Stimulated activated CD8-positive, alpha-beta memory T cell treated with anti-CD3 and anti-CD28 coated beads, Interleukin-7, amount 100 ng/mL, for 4 hours (primary cell): Measurements from ENCODE around the gene SLC30A10.
"Not testable (repeated sequence)": the region's sequence is repeated elsewhere in the genome, so short reads cannot be mapped to it uniquely, and the experiment has no call there.

ENCODE experiments used
- DNase-seq, 2 donors: peaks; one replicate each; pipeline ENCODE4 v3.0.0-alpha.2; 2020; ENCODE audit warnings: low read depth in 2 of 2

The SLC30A10 gene

DNA sequence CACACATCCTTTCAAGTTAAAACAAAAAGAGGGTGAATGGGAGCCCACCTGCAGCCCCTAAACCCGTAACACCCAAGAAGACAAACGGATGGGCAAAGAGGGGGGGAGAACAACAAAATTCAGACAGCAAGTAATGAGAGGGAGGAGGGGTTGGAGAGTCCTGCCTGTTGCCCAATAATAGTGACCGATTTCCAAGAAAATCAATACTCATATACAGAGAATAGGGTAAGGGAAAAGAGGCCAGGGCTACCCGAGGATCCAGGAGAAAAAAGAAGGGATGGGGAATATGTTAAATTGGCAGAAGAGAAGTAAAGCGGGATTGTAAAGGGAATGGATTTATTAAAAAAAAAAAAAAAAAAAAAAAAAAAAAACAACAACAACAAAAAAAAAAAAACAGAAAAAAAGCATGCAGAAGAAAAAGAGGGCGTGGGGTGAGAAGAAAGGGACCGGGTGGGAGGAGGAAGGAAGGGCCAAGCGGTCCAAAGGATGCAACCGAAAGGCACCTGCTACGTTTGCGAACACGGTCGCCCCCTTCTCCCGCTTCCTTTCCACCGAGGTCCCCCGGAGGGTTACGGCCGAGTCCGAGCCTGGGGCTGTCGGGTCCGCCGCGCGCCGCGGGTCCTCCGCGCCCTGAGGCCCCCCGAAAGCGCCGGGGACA, 930 bp downstream of the SLC30A10 start:
- DNase-seq, result no peak

GRCh38 chr1:219926363-219926998, 1.9 kb downstream of the SLC30A10 start:
- no peak for DNase-seq

DNA sequence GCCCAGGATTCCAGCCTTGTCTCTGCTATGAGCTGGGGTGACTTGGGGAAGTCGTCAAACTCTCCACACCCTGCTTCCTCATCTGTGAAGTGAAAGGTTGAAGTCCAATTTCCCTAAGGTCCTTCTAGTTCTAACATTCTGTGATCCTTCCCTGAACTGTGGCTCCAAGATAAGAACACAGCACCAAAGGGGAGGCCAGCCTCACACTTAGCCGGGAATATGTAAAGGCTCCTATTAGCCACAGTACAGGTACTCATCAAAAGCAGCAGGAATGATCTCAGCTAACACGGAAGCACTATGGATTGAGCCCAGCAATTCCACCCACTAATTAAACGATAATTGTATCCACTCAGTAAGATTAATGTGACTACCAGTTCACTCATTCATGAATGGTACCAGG, 4.0 kb downstream of the SLC30A10 start:
- no peak for DNase-seq

GRCh38 chr1:219917851-219918466, 10.4 kb downstream of the SLC30A10 start:
- DNase-seq, result no peak

DNA sequence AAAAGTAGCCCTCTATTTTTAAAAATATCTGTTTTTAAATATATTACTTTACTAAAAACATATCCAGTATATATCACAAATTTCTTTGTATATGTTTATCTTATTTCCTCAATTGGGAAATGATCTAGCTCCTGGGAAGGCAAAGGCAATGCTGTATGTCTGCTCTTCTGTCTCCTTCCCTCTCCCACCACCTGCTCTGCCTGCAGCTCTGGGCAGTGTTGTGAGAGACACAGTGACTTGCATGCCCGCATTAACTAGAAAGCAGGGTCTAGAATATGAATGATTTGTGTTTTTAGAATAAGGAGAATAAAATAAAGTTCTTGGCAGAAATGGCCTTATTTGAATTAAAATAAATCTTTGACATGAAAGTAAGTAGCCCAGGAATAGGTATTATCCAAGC, 11.1 kb downstream of the SLC30A10 start:
- no peak for DNase-seq

DNA sequence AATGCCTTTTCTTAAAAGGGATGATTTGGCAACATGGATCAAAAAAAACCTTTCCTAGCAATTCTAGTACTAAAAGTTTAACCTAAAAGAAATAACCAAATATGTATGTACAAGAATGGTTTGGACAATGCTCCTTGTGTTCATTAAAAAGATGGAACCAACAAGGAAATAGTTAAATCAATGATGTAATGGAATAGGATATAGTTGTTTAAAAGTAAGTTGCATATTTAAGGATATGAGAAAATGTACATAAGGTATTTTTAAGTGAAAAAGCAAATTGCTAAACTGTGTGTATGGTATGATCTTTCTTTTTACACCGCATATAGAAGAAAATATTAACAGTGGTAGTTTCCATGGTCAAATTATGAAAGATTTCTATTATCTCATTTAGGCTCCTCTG, 12.1 kb downstream of the SLC30A10 start:
- no peak for DNase-seq

- DNase-seq, result no peak
These were observed 15.2 kb downstream of the SLC30A10 start for GRCh38 chr1:219913005-219913770.

DNA sequence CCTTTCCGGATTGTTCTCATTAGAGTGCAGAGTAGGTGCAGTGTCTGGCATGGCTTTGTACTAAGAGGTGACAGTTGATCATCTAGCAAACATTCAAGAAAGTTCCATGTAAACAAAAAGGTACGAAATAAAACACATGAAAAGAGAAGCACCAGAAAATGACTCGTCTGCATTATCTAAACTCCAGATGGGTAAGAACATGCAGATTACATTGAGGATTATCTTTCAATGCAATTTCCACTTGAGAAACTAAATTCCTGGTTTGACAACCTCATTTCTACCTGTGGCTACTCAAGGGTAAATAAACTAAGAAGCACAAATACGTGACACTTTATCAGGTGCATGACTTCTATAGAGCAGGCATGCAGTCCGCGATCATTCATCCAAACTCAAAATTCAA, 17.6 kb downstream of the SLC30A10 start:
- no peak for DNase-seq

DNA sequence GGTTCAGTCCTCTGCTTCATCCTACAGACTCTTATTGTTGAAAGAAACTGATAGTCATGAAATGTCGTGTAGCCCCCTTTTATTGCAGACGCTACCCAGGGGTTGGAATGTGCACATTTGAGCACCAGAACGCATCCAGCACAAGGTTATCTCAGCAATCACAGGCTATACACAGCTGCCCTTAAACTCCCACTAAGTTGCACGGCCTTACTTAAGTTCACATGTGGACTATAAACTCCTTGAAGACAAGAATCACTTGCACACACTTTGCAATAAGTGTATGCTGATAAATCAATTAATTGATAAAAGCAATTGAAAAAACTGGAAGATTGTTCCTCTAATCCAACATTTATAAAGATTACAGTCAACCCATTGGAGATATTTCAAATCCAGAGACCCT, 18.9 kb downstream of the SLC30A10 start:
- DNase-seq, result no peak

GRCh38 chr1:219908170-219908569, 20.2 kb downstream of the SLC30A10 start:
- DNase-seq, result no peak

GRCh38 chr1:219907772-219908070, 20.6 kb downstream of the SLC30A10 start:
- DNase-seq, result no peak

GRCh38 chr1:219906924-219907771, 21.2 kb downstream of the SLC30A10 start:
- no peak for DNase-seq

- DNase-seq, result not testable (repeated sequence)
These were observed 21.8 kb downstream of the SLC30A10 start for GRCh38 chr1:219906565-219906923.

DNA sequence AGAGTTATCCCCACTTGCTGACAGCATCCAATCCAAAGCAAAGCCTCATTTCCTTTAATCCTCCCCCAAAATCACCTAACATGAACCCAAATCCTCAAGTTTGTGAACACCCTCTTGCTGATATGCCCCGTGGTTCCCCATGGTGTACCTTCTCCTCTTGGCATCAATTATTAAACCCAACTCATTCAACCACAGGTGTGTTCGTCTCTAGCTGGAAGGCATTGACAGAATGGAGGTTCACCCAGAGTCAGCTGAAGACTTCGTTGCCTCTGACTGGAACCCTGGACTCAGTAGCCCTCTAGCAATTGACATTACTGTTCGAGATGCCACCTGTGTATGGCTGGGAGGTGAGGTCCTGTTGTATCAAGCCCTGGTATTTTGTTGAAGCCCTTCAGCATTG, 22.8 kb downstream of the SLC30A10 start:
- no peak for DNase-seq

DNA sequence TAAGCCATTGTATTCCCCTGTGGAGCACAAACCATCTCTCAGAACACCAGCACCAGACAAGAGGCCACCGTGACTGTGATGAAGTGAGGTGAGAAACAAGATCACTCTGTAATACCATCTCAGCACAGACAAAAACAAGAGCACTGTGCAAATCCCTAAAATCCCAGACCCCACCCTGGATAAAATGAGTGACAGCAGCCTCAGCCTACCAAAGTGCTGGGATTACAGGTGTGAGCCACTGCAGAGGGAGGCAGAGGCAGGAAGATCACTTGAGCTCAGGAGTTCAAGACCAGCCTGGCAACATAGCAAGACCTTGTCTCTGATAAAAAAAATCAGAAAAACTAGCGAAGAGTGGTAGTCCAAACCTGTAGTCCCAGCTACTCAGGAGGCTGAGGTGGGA, 23.4 kb downstream of the SLC30A10 start:
- DNase-seq, result no peak

GRCh38 chr1:219903353-219903871, 24.9 kb downstream of the SLC30A10 start:
- DNase-seq, result no peak

- DNase-seq, result no peak
These were observed 25.4 kb downstream of the SLC30A10 start for GRCh38 chr1:219902951-219903350.

DNA sequence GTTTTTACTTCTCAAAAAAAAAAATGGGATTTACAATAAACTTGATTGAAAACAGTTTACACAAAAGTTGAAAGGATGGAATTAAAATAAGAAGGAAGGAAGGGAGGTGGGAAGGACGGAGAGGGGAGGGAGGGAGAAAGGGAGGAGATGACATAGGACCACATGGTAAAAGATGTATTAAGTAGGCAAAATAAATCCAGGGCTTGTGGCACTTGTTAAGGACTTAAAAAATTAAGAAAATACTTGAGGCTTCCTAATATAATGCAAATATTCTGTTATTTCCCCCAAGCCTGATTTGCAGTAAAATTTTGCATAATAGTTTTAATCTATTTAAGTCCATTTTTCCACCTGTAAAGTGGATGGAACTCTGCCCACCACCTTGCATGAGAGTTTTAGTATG, 27.5 kb downstream of the SLC30A10 start:
- DNase-seq, result no peak

DNA sequence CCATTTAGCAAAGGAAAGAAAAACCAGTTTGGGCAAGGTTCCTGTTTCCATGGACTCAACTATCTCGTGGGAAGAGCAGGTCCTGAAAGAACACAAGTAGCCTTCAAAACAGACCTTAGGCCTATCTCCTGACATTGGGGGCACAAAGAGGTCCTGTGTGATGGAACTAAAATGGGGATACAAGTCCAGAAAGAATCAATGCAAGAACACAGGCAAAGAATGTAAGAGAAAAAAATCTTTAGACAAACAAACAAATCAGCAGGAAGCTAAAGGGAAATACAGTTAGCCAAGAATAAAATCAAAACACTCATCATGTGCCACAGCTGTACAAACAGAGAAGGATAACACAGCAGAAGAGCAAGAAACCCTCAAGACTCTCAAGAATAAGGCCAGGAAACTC, 28.2 kb downstream of the SLC30A10 start:
- no peak for DNase-seq

GRCh38 chr1:219898375-219898774, 30.0 kb downstream of the SLC30A10 start:
- no peak for DNase-seq

- no peak for DNase-seq
These were observed 30.4 kb downstream of the SLC30A10 start for GRCh38 chr1:219897914-219898313.

- DNase-seq, result not testable (repeated sequence)
These were observed 36.1 kb downstream of the SLC30A10 start for GRCh38 chr1:219892271-219892670.
